GM19467 (cell line): ENCODE results near the gene IL17A.
A peak's percentile ranks its signal among the peaks of the same experiment; 100 is the strongest.

Source experiments
- ATAC-seq: cut with Tn5 transposase; IDR thresholded peaks from one replicate; pipeline ENCODE4 v1.9.1; 2021; ENCODE audit warnings: mild to moderate bottlenecking, moderate library complexity; ENCODE audit not compliant: unreplicated experiment

The IL17A gene

DNA sequence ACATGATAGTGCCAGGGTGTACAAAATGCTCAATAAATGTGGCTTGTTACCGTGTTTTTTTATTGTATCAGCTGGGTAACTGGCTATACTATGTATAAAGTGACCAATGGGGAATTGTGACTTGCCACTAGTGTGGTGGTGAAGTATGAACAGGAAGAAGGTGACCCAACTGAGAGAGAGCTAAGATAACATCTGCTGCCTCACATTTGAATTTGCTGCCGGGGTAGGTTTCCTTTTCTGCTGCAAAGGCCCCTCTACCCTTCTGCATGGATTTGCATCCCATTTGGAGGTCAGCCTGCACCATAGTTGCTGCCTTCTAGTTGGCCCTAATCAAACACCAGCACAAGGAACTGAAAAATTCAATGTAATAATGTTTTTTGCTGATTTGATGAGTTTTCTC, 24.1 kb downstream of the IL17A start:
- ATAC-seq = peak; percentile 71

DNA sequence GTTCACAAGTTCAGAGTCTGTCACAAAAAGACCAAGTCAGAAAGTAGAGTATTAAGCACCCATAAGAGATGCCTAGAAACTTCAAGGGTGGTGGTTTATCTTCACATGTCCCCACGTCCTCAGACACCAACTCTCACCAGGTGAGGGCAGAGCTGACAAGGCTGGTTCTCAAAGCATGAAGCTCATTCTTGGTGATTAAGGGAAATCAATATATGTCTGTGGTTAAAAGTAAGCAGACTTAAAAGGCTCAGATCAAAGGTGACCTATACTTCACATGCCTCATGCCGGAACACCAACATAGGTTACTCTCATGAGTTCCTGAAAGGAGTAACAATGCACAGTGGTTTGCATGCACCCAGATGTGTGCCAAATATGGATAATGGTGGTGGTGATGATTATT, 27.0 kb downstream of the IL17A start:
- no peak for ATAC-seq

DNA sequence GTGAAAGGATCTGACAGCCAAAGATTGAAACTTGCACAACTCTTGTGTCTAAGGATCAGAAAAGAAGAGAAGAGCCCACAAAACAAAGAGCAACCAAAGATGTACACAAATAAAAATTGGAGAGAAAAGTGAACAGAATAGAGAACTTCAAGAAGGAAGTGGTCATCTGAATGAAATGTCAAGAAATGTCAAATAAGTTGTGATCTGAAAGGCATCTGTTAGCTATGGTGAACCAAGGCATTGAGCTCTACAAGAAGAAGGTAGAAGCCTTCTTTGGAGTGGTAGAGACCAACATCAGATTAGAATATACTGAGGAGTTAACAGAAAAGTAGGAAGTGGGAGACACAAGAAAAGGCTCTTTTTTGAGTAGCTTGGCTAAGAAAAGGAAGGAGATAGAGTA, 29.6 kb downstream of the IL17A start:
- no peak for ATAC-seq

DNA sequence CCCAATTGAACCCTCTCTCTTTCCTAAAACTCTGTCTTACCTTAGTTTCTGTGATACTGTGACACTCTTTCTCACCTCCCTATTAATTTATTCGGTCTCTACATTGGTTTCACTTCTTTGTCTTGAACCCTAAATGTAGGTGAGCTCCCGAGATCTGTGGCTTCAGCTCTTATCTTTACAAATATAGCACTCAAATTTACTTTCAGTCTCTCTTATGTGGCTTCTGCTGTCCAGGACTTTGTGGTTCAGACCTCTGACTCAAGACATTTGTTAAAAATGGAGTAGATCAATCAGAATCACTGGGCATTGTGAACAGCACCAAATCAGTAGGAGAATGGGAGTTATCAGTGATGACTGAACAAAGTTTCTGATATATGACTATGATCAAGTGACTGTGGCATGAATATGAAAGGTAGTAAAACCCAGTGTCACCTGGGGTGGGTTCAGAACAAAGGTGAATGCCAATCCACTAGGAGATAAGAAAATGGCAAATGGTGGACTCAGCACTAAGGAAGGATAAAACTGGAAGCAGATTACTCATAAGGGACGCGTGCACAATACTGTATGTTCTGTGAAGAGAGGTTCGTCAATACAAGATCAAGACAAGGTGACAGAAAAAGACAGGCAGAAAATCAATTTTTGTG, 30.9 kb downstream of the IL17A start:
- no peak for ATAC-seq

GRCh38 chr6:52217761-52218160, 31.6 kb downstream of the IL17A start:
- ATAC-seq = no peak

DNA sequence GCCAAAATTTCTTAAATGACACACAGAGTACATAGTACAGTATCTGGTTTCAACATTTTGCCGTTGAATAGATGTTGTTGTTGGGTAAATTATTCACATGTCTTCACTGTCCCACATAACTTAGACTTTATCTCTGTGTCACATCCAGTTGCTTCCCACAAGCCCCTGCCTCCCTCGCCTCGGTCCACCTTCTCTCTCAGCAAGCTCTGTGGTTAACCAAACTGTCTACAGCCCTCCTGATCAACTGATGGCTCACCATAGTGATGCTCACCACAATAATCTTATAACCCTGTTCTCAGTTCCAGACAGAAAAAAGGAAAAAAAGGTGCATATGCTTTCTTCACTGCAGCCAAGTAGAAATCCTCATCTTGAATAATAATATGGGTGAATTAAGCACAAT, 35.1 kb downstream of the IL17A start:
- ATAC-seq = no peak

DNA sequence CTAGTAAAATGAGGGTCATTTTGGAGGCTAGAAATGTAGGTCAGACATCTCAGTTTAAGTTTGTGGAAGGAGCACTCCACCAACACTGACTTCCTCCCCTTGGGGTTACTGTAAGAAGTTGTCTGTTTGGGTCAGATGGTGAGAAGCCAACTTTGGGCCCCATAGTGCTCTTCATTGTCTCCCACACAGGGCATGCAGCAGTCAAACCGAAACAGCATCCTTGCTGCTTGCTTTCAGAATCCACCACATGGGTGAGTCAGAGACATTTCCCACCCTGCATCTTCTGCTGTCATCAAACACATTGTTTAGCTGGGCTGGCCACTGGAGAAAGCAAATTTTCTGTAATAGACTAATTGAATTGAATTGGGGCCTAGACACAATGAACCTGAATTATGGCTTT, 41.3 kb downstream of the IL17A start:
- peak; percentile 99 for ATAC-seq

GRCh38 chr6:52230685-52231084, 44.5 kb downstream of the IL17A start:
- no peak for ATAC-seq

DNA sequence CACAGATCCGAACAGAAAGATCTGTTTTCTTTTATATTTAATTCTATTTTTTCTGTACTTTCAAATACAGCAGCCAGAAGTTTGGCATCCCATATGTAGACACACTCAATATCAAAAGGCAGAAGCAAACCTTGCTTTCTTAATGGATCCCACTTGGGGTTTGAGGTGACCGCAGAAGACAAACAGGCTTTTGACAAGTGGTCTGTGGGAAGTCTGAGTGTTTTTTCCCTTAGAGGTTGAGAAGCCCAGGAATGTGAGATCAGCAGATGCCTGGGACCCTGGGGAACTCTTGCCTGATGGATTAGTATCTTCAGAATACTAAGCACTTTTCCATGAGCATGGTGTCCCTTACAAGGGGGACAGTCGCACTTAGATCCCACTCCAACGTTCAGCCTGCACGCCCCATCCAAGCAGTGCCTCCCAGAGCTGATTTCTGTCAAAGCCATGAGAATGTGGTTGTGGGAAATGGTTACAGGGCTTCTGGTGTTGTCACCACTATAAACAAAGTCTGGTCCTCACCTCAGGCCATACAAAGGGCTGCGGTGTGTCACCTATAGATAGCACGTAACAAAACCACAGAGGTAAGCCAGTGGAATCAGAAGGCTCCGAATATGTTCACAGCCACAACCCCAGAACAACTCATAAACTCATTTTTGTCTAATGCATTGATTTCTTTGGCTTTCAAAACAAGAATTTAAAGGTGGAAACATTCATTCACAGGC, 45.4 kb downstream of the IL17A start:
- ATAC-seq = no peak

DNA sequence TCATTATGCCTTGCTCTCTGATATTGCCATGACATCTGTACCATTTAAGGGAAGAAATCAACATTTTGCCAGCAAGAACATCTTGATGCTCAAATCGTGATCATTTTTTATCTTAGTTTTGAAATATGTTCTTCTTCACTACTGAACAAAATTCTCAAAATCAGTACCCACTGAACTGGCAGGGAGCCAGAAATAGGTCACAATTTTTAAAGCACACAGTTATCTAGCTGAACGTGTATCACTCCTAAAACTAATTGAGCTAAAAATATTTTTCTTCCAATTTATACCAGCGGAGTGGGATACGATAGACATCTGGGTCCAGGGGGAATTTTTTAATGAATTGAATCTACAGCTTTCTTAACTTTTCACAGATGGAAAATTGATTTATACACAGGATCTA, 46.8 kb downstream of the IL17A start:
- ATAC-seq = no peak

DNA sequence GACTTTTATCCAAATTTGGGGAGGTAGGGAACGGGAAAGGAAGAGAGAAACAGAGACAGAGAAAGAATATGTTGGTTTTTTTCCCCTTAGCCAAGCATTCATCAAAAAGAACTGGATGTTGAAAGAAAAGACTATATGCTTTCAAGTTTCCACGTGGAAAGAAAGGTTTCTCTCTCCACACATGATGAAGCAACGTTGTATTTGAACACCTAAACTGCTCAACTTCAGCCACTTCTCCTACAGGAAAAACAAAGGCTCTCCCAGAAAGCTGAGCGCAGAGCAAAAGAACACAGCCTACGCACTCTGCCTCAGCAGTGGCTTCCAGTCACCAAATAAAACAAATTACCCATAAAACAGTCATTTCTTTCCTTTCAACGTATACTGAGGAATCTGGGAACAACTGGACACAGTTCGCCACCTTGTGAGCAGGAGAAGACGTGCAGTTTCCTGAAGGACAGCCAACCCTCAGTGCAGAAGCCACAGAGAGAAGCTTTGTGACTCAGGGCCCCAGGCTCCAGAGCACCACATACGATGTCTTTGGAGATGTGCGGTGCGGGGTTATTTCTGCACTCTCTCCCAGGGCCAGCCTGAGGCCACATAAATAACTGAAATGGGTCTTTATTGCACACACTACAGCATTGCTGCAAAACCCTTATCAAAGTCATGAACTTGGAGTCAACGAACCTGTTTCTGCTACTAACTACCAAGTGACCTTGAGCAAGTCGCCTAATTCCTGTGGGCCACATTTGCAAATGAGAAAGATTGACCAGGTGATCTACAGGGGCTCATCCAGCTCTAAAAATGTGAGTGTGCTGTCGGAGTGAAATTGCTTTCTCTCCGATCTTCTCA, 48.0 kb downstream of the IL17A start:
- peak; percentile 58 for ATAC-seq
